ENCODE results near the gene CACNA2D3. TPM values are rescaled to one million over a fixed set of nuclear protein-coding genes. Genes with fewer than 3 reads are reported as not detected.

Gene CACNA2D3
- total RNA-seq, 1 donor from 2014 or later = 10.0 TPM

DNA sequence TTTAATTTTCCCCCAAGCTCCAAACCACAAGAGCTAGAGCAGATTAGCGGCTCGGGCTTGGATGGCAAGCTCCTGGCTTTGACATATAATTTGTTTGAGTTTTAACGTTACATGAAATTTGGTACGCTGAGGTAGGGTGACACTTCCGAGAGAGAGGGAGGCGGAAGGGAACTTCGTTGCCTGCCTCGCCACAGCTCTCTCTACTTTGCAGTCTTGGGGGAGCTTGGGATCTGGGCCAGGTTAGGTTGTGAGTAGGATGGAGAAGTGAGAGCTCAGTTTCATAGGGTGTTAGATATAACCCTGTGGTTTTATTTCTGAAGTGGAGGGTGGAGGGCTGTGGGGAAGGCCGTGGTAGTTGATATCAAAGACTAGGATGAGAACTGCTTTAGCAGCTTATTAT, 765.8 kb downstream of the CACNA2D3 start:
- peaks cover 2% of the 10 kb centered on the region for H3K27me3 Mint-ChIP-seq (ENCODE audit: unreplicated experiment)
- no peaks in the 10 kb centered on the region for H3K4me1 Mint-ChIP-seq (ENCODE audit: low read depth, unreplicated experiment)
- TF ChIP-seq, protein P1, sequence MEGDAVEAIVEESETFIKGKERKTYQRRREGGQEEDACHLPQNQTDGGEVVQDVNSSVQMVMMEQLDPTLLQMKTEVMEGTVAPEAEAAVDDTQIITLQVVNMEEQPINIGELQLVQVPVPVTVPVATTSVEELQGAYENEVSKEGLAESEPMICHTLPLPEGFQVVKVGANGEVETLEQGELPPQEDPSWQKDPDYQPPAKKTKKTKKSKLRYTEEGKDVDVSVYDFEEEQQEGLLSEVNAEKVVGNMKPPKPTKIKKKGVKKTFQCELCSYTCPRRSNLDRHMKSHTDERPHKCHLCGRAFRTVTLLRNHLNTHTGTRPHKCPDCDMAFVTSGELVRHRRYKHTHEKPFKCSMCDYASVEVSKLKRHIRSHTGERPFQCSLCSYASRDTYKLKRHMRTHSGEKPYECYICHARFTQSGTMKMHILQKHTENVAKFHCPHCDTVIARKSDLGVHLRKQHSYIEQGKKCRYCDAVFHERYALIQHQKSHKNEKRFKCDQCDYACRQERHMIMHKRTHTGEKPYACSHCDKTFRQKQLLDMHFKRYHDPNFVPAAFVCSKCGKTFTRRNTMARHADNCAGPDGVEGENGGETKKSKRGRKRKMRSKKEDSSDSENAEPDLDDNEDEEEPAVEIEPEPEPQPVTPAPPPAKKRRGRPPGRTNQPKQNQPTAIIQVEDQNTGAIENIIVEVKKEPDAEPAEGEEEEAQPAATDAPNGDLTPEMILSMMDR (IDR thresholded peaks at IDR 0.05; ENCODE audit: partially characterized antibody, unreplicated experiment) = no peak
- H3K36me3 Mint-ChIP-seq (ENCODE audit: unreplicated experiment) = no peaks in the 10 kb centered on the region
- H3K9me3 Mint-ChIP-seq (ENCODE audit: unreplicated experiment) = no peaks in the 10 kb centered on the region
- no peak for DNase-seq
- no peak overlapping the region for H3K4me3 Mint-ChIP-seq (ENCODE audit: unreplicated experiment)
- H3K27ac Mint-ChIP-seq (ENCODE audit: unreplicated experiment) = no peak overlapping the region

DNA sequence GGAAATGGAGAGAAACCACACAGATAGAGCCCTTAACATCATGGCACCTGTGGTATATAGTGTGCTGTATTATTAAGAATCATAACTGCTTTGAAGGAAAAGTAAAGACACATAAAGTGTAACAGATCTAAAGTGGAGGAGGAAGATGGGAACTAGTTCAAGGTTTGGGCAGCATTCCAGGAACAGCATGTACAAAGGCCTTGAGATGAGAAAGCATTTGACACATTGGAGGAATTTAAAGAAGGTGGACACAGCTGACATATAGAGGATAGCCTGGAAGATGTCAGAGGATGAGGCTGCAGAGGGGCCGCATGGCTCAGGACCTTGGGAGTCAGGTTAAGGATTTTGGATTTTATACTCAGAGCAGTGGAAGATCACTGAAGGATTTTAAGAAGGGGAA, 766.5 kb downstream of the CACNA2D3 start:
- TF ChIP-seq, protein P1 (IDR thresholded peaks at IDR 0.05; ENCODE audit: partially characterized antibody, unreplicated experiment) = no peak
- H3K36me3 Mint-ChIP-seq (ENCODE audit: unreplicated experiment) = no peaks in the 10 kb centered on the region
- no peak for DNase-seq
- no peaks in the 10 kb centered on the region for H3K4me1 Mint-ChIP-seq (ENCODE audit: low read depth, unreplicated experiment)
- no peaks in the 10 kb centered on the region for H3K9me3 Mint-ChIP-seq (ENCODE audit: unreplicated experiment)
- no peak overlapping the region for H3K27ac Mint-ChIP-seq (ENCODE audit: unreplicated experiment)
- peaks cover 2% of the 10 kb centered on the region for H3K27me3 Mint-ChIP-seq (ENCODE audit: unreplicated experiment)
- no peak overlapping the region for H3K4me3 Mint-ChIP-seq (ENCODE audit: unreplicated experiment)

DNA sequence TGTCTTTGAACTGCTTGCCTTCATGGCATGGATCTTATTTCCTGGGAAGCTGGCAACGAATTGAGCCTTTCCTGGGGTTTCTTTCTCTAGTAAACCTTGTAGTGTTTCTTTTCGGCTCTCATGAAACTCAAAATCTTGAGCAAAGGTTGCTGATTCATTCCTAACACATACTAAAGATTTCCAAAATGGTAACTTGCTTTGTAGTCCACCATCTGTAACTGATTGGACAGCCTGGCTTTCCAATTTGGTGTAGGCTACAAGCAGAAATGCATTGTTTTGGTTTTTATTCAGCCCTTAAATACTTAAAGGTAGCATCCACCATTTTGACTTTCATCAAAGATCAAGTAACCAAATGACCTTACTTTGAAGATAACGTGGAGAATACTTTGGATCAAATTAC, 767.4 kb downstream of the CACNA2D3 start:
- Mint-ChIP-seq H3K36me3 (ENCODE audit: unreplicated experiment) (no peaks in the 10 kb centered on the region), H3K27ac (ENCODE audit: unreplicated experiment) (no peak overlapping the region), H3K27me3 (ENCODE audit: unreplicated experiment) (peaks cover 2% of the 10 kb centered on the region), H3K4me3 (ENCODE audit: unreplicated experiment) (no peak overlapping the region), H3K9me3 (ENCODE audit: unreplicated experiment) (no peaks in the 10 kb centered on the region), H3K4me1 (ENCODE audit: low read depth, unreplicated experiment) (no peaks in the 10 kb centered on the region)
- TF ChIP-seq, protein P1 (IDR thresholded peaks at IDR 0.05; ENCODE audit: partially characterized antibody, unreplicated experiment) = no peak
- DNase-seq = no peak

DNA sequence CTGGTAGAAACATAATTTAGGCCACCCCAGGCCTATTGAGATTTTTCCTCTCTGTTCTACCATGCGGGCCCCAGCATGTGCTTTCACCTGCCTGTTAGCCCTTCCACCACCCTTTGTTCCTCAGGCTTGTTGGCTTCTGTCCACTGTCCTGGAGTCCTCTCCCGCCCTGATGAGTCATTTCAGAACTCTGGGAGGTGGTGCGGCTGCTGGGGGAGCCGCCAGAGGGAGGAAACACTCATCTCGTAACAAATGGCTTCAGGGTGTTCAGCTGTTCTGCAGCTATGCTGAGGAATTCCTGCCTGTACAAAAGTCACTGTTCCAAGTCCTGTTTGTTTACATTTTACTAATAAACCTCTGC, 769.2 kb downstream of the CACNA2D3 start:
- Mint-ChIP-seq H3K4me3 (ENCODE audit: unreplicated experiment) (no peak overlapping the region), H3K27ac (ENCODE audit: unreplicated experiment) (no peak overlapping the region), H3K9me3 (ENCODE audit: unreplicated experiment) (no peaks in the 10 kb centered on the region), H3K4me1 (ENCODE audit: low read depth, unreplicated experiment) (no peaks in the 10 kb centered on the region), H3K27me3 (ENCODE audit: unreplicated experiment) (peaks cover 2% of the 10 kb centered on the region), H3K36me3 (ENCODE audit: unreplicated experiment) (no peaks in the 10 kb centered on the region)
- TF ChIP-seq, protein P1 (IDR thresholded peaks at IDR 0.05; ENCODE audit: partially characterized antibody, unreplicated experiment) = no peak
- DNase-seq = no peak

DNA sequence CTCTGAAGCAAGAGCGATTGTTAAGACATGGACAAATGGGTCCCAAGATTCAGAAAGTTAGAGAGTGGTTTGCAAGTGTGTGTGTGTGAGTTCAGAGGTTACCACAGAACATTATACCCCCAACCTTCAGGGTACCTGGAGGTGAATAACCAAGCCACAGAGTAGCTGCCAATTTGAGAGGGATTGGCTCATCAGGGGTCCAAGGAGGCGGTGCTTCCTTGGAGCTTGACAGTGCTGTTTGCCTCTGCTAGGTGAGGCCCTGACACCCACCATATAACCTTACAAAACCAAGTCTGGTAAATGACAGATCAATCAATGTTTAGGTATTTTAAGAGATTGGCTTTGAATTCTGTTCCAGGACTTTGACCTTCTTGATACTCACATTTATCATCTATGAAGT, 769.8 kb downstream of the CACNA2D3 start:
- TF ChIP-seq, protein P1 (IDR thresholded peaks at IDR 0.05; ENCODE audit: partially characterized antibody, unreplicated experiment) = no peak
- Mint-ChIP-seq H3K4me3 (ENCODE audit: unreplicated experiment) (no peak overlapping the region), H3K27ac (ENCODE audit: unreplicated experiment) (no peak overlapping the region)

More for the DNA sequence above, 769.8 kb downstream of the CACNA2D3 start:
- Mint-ChIP-seq H3K9me3 (ENCODE audit: unreplicated experiment) (no peaks in the 10 kb centered on the region), H3K36me3 (ENCODE audit: unreplicated experiment) (no peaks in the 10 kb centered on the region), H3K4me1 (ENCODE audit: low read depth, unreplicated experiment) (no peaks in the 10 kb centered on the region), H3K27me3 (ENCODE audit: unreplicated experiment) (peaks cover 2% of the 10 kb centered on the region)
- DNase-seq = no peak
